GM13976 (cell line): ENCODE results near the gene PLP2.

Source experiments
- DNase-seq: peaks from one replicate; pipeline ENCODE4 v3.0.0; 2012; ENCODE audit warnings: low spot score
- CTCF ChIP-seq: IDR thresholded peaks from 2 replicates; pipeline ENCODE4 v1.5.1; 2012; ENCODE audit warnings: borderline replicate concordance, mild to moderate bottlenecking; ENCODE audit not compliant: insufficient read depth; ENCODE audit errors: extremely low read depth, missing control alignments, control extremely low read depth
- in situ Hi-C: fragments of 300-500 bp; cut with MboI; formaldehyde crosslinking; loops from one replicate; pipeline ENCODE4 v1.12.0; 2022; ENCODE audit warnings: low sequenced_read_pairs, mixed read lengths, inconsistent platforms; ENCODE audit not compliant: unreplicated experiment

PLP2 gene

GRCh38 chrX:49155900-49156837 is 15.5 kb upstream of the PLP2 start:
- in situ Hi-C loops: no loop called here
- peak; percentile 88 for TF ChIP-seq CTCF
- peak; percentile 87 for DNase-seq

GRCh38 chrX:49157194-49157593 is 14.5 kb upstream of the PLP2 start:
- no peak for TF ChIP-seq CTCF
- no peak for DNase-seq
- in situ Hi-C loops: no loop called here

DNA sequence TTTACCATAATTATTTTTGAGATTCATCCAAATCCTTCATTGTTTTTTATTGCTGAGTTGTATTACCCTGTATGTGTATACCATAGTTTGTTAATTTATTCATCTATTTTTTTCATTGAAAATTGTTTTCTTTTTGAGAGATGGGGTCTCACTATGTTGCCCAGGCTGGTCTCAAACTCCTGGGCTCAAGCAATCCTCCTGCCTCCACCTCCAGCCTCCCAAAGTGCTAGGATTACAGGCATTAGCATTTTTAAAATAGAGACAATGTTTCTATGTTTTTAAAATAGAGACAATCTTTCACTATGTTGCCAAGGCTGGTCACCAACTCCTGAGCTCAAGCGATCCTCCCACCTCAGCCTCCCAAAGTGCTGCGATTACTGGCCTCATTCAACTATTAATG is 10.8 kb upstream of the PLP2 start:
- DNase-seq: no peak
- no peak for TF ChIP-seq CTCF
- in situ Hi-C loops: no loop called here

- no peak for TF ChIP-seq CTCF
- DNase-seq: no peak
- in situ Hi-C loops: no loop called here
These were observed 10.1 kb upstream of the PLP2 start for GRCh38 chrX:49161632-49162031.

GRCh38 chrX:49162620-49163019 is 9.1 kb upstream of the PLP2 start, which contains the start of gene MAGIX:
Gene MAGIX, plus strand, starts transcription at chrX:49162758. Its CDS starts 132 bp downstream, at chrX:49162890.
- DNase-seq: no peak
- in situ Hi-C loops: no loop called here
- TF ChIP-seq CTCF: no peak

DNA sequence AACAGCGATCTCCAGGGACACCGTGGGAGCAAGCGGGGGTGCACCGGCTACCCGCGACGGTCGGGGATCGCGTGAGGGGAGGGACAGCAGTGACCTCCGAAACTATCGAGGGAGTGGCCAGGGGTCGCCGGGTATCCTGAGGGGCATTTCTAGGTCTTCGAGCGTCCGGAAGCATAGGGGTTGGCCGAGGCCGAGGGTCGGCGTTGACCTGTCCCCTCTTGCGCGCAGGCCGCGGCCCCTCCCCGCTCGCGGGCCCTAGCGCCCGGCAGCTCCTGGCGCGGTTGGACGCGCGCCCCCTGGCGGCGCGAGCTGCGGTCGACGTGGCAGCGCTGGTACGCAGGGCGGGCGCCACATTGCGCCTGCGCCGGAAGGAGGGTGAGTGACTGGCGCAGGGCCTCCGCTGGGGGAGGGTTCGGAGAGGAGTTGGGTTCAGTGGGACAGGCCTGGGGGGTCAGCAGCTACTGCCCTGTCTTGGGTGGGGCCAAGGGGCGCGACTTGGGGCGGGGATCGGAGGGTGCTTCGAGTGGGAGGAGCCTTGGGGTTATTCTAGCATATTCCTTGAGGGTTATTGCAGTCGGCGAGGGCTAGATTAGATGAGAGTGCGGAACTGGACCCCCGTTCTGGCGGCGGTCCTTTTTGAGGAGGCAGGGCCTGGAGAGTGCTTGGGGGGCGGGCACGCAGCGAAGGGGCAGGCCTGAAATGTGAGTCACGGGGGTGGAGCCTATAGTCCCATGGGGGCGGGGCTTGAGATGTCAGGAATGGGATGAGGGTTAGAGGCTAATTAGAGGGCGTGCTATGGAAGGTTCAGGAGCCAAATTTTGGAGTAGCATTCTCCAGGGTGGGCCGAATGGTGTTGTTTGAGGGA is 7.9 kb upstream of the PLP2 start:
- peak; percentile 84 for DNase-seq
- in situ Hi-C loops: no loop called here
- TF ChIP-seq CTCF: peak; percentile 94
